Heart left ventricle (tissue), 13 donors: Measurements from ENCODE around the gene ASB10.

Experiments used
- POLR2A ChIP-seq, 2 donors: fragments of 450-650 bp; IDR thresholded peaks; one replicate each; pipeline ENCODE4 v1.6.1; 2017; ENCODE audit warnings: antibody characterized with exemption in 2 of 2, mild to moderate bottlenecking in 2 of 2, moderate library complexity in 2 of 2
- TF ChIP-seq, protein P1 (sequence below), 12 donors: fragments of 200-600 bp; sonication (generic) in 4 of 12; IDR thresholded peaks; one replicate each; pipeline versions ENCODE4 v1.5.0 to v1.8.0; 2018 to 2022; ENCODE audit warnings: antibody characterized with exemption in 12 of 12, mild to moderate bottlenecking in 5 of 12
- donor health status: ischemic (EF 13 %, LVEDD 7.1; RV severe dilation, severe dysfunction).
- donor health status: DM: no; HTN: yes; CAD: no.
- donor health status: DM: no; HTN: no; CAD: no.
- donor health status: ischemic (EF 25% LVEDD 6.9; RV normal size, moderate dysfunction).
- donor health status: ischemic (EF 25% LVEDD 5.7; RV mildly dilated, moderate dysfunction).
- donor health status: ischemic (EF 35%, LVEDD 5.7; RV mildly dilated, moderate dysfunction).
- donor health status: nonischemic (EF 11% LVEDD 7.7; RV severe dilation, severe dysfunction).
- donor health status: DM: yes; HTN: yes; CAD: no.
- donor health status: PGD.
- donor health status: ischemic (EF 29% LVEDD 5.4; RV normal size, mild dysfunction).
- donor health status: nonischemic (EF 23%, LVEDD 6.1; RV moderate dilation, normal function).

DNA sequence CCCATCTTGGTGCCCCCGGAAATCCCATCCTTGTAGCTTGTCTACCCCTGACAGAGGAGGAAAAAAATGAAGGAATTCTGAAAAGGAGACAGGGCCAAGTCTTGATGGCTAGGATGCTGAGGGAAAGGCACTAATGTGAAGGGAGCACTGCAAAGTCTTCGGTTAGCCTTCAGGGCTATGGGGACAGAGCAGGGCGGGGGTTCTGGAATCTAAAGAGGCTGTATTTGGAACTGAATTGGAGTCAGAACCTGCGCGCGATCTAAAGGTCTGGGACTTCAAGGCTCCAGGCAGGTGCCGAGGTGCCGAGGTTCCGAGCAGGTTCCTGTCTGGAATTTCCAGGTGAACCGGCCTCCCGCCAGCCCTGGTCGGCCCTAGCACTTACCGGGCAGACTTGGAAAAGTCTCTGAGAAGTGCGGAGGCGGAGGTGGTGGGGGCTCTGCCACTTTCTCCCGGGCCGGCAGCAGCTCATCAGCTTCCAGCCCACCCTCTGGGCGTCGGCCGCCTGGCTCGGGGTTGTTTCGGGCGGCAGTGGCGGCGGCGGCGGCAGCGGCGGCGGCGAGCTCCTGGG, 20.3 kb downstream of the ASB10 start:
- TF ChIP-seq, protein P1, sequence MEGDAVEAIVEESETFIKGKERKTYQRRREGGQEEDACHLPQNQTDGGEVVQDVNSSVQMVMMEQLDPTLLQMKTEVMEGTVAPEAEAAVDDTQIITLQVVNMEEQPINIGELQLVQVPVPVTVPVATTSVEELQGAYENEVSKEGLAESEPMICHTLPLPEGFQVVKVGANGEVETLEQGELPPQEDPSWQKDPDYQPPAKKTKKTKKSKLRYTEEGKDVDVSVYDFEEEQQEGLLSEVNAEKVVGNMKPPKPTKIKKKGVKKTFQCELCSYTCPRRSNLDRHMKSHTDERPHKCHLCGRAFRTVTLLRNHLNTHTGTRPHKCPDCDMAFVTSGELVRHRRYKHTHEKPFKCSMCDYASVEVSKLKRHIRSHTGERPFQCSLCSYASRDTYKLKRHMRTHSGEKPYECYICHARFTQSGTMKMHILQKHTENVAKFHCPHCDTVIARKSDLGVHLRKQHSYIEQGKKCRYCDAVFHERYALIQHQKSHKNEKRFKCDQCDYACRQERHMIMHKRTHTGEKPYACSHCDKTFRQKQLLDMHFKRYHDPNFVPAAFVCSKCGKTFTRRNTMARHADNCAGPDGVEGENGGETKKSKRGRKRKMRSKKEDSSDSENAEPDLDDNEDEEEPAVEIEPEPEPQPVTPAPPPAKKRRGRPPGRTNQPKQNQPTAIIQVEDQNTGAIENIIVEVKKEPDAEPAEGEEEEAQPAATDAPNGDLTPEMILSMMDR (IDR thresholded peaks at IDR 0.05) = no peak
- TF ChIP-seq POLR2A (IDR thresholded peaks at IDR 0.05) = no peak
